ENCODE measurements around the gene KCNIP3.

DNA sequence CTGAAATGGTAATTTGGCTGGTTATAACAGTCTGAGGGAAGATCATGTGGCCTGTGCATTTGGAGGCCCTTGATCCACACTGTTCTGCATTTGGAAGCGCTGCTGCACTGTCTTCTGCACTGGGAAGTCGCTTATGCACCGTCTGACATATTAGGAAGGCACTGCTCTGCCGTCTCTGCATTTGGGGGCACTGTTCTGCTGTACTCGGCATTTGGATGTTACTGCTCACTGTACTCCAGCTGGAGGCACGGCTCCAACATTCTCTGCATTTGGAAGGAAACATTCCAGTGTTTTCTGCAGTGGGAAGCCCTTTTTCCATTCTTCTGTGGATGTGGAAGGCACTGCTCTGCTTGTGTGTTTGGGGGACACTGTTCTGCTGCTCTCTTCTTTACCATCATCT is 32.5 kb upstream of the KCNIP3 start:
- TF ChIP-seq, protein P1, sequence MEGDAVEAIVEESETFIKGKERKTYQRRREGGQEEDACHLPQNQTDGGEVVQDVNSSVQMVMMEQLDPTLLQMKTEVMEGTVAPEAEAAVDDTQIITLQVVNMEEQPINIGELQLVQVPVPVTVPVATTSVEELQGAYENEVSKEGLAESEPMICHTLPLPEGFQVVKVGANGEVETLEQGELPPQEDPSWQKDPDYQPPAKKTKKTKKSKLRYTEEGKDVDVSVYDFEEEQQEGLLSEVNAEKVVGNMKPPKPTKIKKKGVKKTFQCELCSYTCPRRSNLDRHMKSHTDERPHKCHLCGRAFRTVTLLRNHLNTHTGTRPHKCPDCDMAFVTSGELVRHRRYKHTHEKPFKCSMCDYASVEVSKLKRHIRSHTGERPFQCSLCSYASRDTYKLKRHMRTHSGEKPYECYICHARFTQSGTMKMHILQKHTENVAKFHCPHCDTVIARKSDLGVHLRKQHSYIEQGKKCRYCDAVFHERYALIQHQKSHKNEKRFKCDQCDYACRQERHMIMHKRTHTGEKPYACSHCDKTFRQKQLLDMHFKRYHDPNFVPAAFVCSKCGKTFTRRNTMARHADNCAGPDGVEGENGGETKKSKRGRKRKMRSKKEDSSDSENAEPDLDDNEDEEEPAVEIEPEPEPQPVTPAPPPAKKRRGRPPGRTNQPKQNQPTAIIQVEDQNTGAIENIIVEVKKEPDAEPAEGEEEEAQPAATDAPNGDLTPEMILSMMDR (IDR thresholded peaks at IDR 0.05), result no peak
- no peak for TF ChIP-seq EZH2phosphoT487 (IDR thresholded peaks at IDR 0.05)

Measured in neural progenitor cell (in vitro differentiated cells).